Stimulated activated CD4-positive, alpha-beta T cell treated with anti-CD3 and anti-CD28 coated beads, TNF-alpha, amount 100 ng/mL, for 48 hours (primary cell): ENCODE measurements around the gene OSTN.
"Not testable (repeated sequence)": the region's sequence is repeated elsewhere in the genome, so short reads cannot be mapped to it uniquely, and the experiment has no call there.

Experiments used
- DNase-seq, 3 donors: peaks; one replicate each; pipeline ENCODE4 v3.0.0-alpha.2; 2020; ENCODE audit warnings: low read depth in 3 of 3

OSTN gene

DNA sequence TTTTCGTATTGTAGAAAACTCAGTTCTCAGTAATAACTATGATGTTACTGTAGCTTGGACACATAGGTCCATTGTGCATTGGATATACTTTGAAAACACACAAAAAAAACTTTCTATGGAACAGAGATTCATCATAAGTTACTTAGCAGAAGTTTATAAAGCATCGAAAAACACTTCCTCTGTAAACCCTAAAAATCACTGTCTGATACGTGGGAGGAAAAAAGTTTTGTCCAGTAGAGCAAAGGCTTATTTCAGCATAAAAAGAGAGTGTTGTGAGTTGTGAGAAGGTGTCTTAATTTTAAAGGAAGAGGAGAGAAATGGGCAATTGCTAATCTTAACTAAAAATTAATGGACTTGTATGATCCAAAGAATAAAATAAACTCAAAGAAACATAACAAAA, 64.8 kb downstream of the OSTN start:
- DNase-seq, result no peak

DNA sequence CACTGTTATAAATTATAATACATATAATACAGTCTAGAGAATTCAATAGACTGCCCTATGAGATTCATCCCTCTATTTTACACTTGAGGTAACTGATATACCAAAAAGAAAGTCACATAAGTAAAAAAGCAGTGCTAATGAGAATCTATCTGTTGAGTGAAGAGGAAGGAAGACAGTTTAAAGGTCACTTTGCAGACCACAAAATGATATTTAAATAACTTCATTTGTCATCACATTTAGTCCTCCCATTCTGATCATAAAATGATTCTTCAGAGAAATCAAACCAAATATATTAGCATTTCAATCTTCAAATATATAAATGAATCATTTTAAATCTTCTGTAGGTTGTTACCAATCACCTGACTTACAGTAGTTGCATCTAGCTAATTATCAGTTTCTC, 69.7 kb downstream of the OSTN start:
- no peak for DNase-seq

DNA sequence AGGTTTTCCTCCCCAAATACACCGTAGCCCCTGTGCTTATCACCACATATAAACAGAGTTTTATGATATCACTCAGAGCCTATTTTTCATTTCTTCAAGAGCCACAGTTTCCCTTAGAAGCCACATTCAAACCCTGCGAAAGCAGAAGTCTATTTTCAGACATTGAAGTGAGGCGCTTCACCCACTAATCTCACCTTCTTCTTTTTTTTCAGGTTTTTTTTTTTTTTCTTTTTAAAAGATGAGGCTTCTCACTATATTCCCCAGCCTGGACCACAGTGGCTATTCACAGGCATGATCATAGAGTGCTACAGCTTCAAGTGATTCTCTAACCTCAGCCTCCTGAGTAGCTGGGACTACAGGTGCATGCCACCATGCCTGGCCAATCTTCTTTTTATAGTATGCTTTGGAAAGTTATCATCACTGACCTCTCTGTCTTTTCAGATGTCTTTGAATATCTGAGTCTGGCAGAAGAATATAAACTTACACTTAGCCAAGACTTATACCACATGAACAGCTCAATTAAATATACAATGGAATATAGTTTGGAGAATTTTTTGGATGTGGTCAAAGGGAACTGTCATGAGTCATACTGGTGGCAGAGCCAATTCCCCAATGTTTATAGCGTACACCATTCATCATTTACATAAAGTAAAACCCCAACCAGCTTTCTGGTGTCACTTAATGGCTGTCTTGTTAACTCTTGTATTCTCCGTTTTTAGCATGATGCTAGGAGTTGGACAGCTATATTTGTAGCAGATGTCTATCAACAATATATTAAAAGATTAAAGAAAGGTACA, 70.4 kb downstream of the OSTN start:
- no peak for DNase-seq

DNA sequence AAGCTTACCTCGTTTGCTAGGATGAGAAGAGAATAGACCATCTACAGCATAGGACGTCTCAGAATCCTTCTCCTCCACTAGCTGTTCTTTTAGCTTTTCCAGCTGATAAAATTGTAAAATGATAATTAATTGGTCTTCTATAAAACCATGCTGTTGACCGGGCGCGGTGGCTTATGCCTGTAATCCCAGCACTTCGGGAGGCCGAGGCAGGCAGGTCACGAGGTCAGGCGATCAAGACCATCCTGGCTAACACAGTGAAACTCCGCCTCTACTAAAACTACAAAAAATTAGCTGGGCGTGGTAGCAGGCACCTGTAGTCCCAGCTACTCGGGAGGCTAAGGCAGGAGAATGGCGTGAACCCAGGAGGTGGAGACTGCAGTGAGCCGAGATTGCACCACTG, 76.2 kb downstream of the OSTN start:
- not testable (repeated sequence) for DNase-seq

DNA sequence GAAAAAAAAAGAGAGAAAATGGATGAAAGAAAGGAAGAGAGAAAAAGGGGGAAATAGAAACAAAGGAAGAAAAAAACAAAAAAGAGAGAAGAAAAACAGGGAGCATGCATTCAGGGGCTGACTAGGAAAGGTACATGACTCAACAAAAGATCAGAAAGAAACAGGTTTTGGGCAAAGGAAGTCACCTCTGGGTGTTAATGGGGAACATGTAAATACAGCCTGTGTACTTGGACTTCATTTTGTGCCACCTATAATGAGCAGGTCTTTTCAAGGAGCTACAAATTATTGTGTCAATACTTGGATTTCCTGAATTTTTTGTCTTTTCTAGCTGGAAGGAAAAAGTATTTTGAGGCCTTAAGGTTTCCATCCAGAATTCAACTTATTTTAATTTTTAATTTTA, 76.7 kb downstream of the OSTN start:
- DNase-seq, result no peak

DNA sequence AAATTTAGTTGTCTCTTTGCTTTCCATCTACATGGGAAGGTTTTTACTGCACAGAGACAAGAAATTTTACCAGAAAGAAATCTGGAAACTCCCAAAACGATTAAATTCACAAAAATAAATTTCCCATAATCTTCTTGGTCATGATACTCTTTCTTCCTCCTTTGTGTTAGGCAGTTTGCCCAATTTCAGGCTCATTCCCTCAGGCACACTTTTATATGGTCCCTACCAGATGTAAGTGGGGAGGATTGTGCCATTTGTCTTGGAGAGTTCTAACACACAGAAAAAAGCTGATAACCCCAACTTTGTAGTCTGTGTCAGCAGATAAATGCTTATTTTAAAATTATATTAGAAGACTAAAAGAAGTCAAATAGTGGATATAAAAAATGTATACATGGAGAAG, 81.1 kb downstream of the OSTN start:
- no peak for DNase-seq

DNA sequence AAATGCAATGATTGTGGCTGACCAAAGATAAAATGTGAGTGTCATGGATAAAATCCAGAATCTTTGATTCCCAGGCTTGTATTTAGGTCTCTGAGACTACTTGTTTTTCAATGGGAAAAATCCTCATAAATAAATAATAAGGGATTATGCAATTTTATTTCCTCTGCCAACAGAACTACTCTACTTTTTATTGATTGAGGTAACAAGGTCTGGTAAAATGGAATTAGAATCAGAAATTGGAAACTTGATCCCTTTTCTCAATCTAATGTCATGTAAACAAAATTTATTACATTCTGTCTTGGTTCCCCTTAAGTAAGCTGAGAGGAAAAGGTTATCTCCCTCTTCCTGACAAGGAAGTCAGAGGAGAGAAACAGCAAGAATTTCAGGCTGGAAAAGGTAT, 81.8 kb downstream of the OSTN start:
- DNase-seq, result no peak

DNA sequence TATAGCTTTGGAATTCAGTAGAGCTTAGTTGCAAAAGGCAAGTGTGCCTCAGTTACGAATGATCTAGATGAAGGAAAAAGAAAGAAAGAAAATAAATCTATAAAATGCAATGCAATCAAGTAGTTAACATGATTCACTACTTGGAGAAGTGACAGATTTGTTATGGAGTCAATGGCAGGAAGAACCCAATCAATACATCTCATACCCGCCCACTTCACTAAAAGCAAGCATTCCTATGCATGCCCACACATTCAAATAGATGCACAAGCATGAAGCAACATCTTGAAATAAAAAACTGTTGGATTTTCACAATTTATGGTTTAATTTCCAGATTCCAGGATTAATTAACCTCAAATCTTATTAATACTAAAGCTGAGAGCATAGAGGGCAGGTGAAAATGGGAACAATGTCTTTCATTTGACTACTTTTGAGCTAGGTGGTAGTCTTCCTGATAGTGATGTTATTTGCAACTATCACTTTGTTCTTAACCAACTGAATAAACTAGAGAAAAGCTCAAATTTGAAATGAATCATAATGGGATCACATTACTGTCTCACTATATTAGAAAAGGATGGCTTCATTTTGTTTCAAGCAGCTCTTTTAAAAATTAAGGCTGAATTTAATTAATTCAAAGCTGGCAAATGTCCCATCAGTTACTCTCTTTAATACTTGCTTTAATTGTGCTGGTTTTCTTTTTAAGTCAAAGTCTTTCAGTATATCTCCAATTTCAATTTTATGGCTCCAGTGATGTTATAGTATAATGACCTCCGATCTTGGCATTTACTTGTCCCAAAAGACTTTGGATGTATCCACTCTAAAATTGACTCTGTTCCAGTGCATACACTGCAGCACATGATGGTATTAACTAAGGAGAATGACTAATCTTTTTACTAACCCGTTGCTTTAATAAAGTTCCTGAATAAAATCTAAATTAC, 83.5 kb downstream of the OSTN start:
- DNase-seq, result no peak

DNA sequence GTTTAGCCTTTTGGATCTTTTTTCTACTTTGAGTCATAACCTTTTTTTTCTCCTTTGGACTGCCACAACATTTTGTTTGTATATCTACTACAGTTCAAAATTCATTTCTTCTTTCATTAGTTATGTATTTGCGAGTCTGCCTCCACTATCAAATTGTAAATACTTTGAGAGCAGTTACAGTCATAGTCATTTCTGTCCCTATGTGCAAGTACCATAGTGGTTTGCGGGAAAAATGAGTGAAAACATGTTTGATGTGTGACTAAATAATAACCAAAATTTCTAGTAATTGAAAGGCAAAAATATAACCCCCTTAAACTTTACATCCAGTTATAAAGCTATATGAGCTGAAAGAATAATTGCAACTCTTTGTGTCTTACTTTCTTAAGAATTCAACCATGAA, 84.4 kb downstream of the OSTN start:
- no peak for DNase-seq

DNA sequence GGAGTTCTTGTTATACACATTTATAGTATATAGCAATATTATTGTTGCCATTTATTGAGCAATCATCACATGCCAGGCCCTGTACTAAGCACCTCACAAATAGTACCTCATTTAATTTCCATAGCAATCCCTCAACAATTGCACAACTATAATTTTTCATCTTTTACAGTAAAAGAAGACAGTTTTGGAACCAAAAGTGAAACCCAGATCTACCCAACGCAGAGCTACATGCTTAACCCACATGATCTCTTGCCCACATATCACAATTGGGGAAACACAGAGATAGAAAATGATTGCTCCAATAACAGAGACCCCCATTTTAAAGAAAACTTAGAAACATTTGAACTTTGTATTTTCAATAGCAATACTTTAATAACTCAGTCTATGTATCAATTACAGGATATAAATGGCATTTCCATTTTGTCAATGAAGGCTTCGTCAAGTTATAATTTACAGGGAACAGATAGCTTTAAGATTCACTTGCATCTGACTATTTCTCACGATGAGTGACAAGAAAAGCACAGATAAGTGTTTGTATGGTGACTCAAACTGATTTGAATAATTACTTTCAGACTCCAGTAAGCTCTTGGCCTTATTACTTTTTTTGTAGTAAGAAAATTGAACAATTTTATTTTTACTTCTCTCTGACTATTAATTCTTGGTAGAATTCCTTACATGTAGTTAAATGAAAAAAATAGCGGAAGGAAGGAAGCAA, 91.4 kb downstream of the OSTN start:
- DNase-seq, result no peak

DNA sequence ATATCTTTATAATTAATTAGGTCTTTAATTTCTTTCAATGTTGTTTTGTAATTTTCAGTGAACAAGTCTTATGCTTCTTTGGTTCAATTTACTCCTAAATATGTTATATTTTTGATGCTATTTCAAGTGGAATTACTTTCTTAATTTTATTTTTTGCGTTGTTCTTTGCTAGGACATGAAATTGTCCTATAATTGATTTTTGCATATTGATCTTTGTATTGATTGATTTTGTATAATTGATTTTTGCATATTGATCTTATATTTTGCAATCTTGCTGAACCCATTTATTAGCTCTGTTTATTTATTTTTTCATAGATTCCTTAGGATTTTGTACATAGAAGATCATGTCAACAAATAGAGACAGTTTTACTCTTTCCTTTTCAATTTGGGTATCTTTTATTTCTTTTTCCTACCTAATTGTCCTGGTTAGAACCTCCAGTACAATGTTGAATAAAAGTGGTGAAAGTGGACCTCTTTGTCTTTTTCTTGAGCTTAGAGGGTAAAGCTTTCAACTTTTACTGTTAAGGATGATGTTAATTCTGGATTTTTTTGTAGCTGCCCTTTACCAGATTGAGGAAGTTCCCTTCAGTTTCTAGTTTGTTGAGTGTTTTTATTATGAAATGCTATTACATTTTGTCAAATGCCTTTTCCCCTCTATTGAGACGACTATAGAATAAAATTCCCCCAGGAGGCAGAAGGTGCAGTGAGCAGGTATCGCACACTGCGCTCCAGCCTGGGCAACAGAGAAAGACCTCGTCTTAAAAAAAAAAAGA, 93.4 kb downstream of the OSTN start:
- DNase-seq, result no peak

DNA sequence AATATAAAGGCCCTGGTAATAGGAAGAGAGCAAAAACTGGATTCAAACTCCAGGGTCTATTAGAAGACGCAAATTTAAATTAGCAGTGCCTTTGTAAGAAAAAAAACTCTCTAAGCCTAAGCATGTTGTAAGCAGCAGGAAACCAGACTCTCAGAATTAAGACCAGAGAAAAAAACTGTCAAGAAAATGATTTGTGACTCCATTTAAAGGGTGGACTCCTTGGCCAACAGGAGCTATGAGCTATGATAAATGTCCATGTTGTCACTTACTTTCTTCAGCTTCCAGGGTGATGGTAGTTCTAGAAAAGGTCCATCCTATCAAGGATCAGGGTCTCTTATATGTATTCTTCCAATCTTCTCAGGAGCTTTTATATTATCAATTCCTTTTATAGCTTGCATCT, 95.2 kb downstream of the OSTN start:
- DNase-seq, result no peak

DNA sequence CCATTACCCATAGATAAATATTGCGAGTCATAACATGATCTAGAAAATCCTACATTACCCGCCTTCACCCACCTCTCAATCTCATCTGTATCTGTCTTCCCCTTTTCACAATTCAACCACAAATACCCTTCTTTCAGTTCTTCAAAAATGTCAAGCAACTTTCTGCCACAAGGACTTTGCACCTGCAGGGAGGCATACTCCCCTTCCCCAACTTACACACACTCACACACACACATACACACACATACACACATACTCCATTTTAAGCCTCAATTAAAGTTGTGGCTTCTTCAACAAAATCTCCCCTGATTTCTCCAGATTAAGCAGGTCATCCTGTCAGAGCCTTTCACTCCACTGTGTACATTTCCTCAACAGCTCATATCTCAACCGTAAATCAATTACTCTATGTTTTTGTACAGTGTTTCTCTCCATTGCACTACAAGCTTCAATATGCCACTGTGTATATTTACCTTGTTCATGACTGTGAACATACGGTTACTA, 97.0 kb downstream of the OSTN start:
- no peak for DNase-seq

DNA sequence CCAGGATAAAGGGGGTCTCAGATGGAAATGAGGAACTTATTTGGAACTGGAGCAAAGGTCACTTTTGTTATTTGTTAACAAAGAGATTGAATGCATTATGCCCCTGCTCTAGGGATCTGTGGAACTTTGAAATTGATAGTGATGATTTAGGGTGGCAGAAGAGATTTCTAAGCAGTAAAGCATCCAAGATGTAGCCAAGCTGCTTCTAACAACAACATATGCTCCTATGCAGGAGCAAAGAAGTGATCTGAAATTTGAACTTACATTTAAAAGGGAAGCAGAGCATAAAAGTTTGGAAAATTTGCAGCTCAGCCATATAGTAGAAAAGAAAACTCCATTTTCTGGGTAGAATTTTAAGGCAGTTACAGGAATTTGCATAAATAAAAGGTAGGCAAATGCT, 99.8 kb downstream of the OSTN start:
- no peak for DNase-seq

DNA sequence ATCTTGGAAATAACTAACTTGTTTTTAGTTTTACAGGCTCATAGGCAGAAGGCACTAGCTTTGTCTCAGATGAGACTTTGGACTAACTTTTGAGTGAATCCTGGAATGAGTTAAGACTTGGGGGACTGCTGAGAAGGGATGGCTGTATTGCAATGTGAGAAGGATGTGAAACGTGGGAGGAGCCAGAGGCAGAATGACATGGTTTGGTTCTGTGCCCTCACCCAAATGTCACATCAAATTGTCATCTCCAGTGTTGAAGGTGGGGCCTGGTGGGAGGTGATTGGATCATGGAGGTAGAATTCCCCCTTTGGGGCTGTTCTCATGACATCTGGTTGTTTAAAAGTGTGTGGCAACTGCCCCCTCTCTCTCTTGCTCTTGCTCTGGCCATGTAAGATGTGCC, 101.4 kb downstream of the OSTN start:
- DNase-seq, result no peak

DNA sequence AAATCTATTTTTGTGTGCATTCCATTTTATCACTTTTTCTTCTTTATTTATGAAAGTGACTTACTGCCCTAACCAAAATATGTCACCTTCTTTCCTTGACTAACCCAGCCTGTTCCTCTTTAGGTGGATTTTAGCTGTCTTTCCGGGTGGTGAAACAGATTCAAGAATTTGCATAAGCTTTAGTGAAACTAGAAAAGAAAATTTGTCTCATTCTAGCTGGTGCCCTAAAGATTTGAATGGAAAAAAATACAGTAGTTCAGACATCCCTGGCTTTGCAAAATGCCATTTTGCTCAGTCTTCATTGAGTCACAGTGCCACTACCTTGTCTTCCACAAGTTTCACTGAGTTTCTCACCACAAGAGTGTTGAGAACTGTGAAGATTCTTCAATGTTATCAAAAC, 102.0 kb downstream of the OSTN start:
- DNase-seq, result no peak

DNA sequence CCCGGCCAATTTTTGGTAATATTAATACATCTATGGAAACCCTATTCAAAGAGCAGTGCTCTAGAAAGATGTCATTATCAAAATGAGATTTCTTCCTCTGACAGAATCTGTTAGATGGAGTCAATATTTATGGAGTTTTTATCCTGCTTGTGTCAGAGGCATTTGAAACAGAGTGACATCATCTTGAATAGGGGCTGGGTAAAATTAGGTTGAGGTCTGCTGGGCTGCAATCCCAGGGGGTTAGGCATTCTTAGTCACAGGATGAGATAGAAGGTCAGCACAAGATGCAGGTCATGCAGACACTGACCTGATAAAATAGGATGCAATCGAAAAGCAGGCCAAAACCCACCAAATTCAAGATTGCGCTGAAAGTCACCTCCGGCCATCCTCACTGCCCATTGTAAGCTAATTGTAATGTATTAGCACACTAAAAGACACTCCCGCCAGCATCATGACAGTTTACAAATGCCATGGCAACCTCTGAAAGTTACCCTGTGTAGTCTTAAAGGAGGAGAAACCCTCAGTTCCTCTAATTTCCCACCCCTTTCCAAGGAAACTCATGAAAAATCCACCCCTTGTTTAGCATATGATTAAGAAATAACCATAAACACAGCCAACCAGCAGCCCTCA, 102.9 kb downstream of the OSTN start:
- no peak for DNase-seq

DNA sequence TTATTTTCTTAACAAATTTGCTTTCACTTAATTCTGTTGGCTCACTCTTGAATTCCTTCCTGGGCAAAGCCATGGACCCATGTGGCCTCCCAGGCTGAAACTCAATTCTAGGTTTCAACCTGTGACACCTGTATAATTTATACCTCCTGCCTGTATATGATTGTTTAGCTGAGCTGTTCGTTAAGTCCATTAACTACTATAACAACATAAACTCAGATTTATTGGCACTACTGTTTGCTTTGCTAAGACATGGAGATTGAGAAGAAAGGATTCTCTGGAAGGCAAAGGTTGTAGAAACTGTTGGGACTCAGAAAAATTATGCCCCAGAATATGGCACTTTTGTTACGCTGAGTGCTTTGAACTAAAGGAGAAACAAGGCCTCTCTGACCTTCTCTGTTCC, 103.4 kb downstream of the OSTN start:
- DNase-seq, result no peak

DNA sequence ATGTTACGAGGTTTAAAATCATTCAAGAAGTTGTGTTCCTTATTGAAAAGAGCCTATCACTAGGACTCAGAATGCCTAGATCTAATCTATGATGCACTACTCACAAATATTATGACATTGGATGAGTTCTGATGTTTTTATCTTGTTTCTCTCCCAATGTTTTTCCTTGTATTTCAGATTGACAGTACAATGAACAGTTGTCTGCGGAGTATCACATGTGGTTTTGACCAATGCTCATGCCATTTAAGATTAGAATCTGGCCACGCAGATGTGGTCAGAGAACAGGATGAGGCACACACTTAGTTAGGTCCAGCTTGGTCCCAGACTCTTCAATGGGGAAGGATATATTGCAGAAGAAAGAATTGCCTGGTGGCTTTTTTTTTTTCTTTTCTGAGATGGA, 104.6 kb downstream of the OSTN start:
- DNase-seq, result no peak

DNA sequence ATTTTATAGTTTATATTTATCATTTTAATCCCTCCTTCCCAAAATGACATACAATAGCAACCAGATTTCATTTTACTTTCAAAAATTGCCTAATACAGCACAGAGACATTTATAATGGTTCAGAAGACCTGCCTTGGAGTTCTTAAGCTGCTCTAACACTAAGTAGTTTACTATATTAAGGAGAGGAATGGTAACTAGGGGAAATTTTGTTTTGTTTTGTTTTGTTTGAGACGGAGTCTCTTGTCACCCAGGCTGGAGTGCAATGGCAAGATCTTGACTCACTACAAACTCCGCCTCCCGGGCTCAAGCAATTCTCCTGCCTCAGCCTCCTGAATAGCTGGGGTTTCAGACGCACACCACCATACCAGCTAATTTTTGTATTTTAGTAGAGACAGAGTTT, 107.4 kb downstream of the OSTN start:
- no peak for DNase-seq

DNA sequence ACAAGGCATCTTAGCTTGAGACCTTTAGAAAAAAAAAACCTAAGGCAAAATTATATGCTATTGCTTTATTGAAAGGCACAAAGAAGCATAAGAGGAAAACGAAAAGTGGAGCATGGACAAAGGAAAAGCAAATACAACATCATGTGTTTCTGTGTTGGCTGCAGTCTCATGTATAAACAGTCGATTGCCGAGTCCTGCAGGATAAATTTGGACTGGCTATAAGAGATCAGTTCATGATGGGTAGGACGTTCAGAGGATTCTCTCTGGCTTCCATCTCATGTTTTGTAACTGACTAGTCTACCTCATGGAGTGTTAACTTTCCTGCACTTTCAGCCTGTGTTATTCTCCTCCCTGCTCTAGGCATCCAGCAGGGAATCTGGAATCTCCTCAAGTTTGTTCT, 108.3 kb downstream of the OSTN start:
- no peak for DNase-seq
